ENCODE measurements around the gene RNF34. TPM values are rescaled to one million over a fixed set of nuclear protein-coding genes. Genes with fewer than 3 reads are reported as not detected.

RNF34 gene
- total and polyA plus RNA-seq, 2 of the 13 experiments (the other 11 are each of a cell fraction or from before 2014, with no cell fraction given), result 36.8 to 53.2 TPM

- TF ChIP-seq SRF (IDR thresholded peaks at IDR 0.05; ENCODE audit: low read depth, low read length) (peak; percentile 66; the same call in 1 of the 2 replicates), ZNF367 (CRISPR knock-in tag; IDR thresholded peaks at IDR 0.05; ENCODE audit: borderline replicate concordance) (no peak), KAT7 (CRISPR knock-in tag; IDR thresholded peaks at IDR 0.05; ENCODE audit: borderline replicate concordance) (peak; percentile 95), NFKB2 (CRISPR knock-in tag; IDR thresholded peaks at IDR 0.05; ENCODE audit: borderline replicate concordance) (peak; percentile 83; the same call in 1 of the 2 replicates), LBX2 (CRISPR knock-in tag; IDR thresholded peaks at IDR 0.05; ENCODE audit: borderline replicate concordance) (no peak), ZNF878 (CRISPR knock-in tag; IDR thresholded peaks at IDR 0.05) (peak; percentile 82), KDM3A (CRISPR knock-in tag; IDR thresholded peaks at IDR 0.05; ENCODE audit: low read depth) (no peak; the same call in 1 of the 2 replicates), ZNF335 (CRISPR knock-in tag; IDR thresholded peaks at IDR 0.05) (peak; percentile 78), SOX6 (IDR thresholded peaks at IDR 0.05) (no peak), SOX6 (CRISPR knock-in tag; IDR thresholded peaks at IDR 0.05) (peak; percentile 55), ZFP62 (CRISPR knock-in tag; IDR thresholded peaks at IDR 0.05) (no peak), RARA (CRISPR knock-in tag; IDR thresholded peaks at IDR 0.05) (peak; percentile 47; the same call in 1 of the 2 replicates), SIX4 (CRISPR knock-in tag; IDR thresholded peaks at IDR 0.05) (no peak; the same call in 1 of the 2 replicates), TERF1 (CRISPR knock-in tag; IDR thresholded peaks at IDR 0.05) (no peak), ZFP41 (CRISPR knock-in tag; IDR thresholded peaks at IDR 0.05; ENCODE audit: borderline replicate concordance) (no peak), MAFK (conservative IDR thresholded peaks at IDR 0.05 in 1 of 2, IDR thresholded peaks at IDR 0.05 in 1 of 2; ENCODE audit: low read length in 2 of 2) (no peak), DBP (CRISPR knock-in tag; IDR thresholded peaks at IDR 0.05; ENCODE audit: not compliant biosample characterization) (no peak), BCLAF1 (IDR thresholded peaks at IDR 0.05) (no peak), SOX5 (CRISPR knock-in tag; IDR thresholded peaks at IDR 0.05; ENCODE audit: borderline replicate concordance) (peak; percentile 15; the same call in 1 of the 2 replicates), PREB (CRISPR knock-in tag; IDR thresholded peaks at IDR 0.05) (no peak), GTF2F1 (IDR thresholded peaks at IDR 0.05; ENCODE audit: low read length) (no peak)
- TF ChIP-seq, protein P1, sequence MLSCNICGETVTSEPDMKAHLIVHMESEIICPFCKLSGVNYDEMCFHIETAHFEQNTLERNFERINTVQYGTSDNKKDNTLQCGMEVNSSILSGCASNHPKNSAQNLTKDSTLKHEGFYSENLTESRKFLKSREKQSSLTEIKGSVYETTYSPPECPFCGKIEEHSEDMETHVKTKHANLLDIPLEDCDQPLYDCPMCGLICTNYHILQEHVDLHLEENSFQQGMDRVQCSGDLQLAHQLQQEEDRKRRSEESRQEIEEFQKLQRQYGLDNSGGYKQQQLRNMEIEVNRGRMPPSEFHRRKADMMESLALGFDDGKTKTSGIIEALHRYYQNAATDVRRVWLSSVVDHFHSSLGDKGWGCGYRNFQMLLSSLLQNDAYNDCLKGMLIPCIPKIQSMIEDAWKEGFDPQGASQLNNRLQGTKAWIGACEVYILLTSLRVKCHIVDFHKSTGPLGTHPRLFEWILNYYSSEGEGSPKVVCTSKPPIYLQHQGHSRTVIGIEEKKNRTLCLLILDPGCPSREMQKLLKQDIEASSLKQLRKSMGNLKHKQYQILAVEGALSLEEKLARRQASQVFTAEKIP (CRISPR knock-in tag; IDR thresholded peaks at IDR 0.05; ENCODE audit: borderline replicate concordance), result no peak
Measured at GRCh38 chr12:121351820-121352681, 47.9 kb upstream of the RNF34 start, which contains the start of gene ANAPC5 (continued).
